ENCODE measurements around the gene UBQLN4.

UBQLN4 gene

GRCh38 chr1:156012051-156012817 is 41.4 kb downstream of the UBQLN4 start:
- no peak for DNase-seq

GRCh38 chr1:156009404-156009803 is 44.2 kb downstream of the UBQLN4 start:
- DNase-seq = no peak

GRCh38 chr1:156006666-156007376 is 46.8 kb downstream of the UBQLN4 start:
- DNase-seq = no peak

GRCh38 chr1:156004843-156005584 is 48.6 kb downstream of the UBQLN4 start:
- DNase-seq = no peak

DNA sequence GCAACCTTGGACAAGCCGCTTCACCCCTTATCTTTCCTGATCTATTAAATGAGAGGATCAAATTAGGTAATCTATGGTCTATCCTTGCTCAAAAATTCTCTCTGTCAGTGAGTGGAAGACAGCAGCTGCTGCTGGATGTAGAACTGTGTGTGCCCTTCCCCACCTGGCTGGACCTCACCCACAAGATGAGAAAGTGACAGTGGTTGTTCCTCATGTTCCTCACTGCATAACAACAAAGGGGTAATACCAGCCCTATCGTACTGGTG is 49.7 kb downstream of the UBQLN4 start:
- DNase-seq = no peak

DNA sequence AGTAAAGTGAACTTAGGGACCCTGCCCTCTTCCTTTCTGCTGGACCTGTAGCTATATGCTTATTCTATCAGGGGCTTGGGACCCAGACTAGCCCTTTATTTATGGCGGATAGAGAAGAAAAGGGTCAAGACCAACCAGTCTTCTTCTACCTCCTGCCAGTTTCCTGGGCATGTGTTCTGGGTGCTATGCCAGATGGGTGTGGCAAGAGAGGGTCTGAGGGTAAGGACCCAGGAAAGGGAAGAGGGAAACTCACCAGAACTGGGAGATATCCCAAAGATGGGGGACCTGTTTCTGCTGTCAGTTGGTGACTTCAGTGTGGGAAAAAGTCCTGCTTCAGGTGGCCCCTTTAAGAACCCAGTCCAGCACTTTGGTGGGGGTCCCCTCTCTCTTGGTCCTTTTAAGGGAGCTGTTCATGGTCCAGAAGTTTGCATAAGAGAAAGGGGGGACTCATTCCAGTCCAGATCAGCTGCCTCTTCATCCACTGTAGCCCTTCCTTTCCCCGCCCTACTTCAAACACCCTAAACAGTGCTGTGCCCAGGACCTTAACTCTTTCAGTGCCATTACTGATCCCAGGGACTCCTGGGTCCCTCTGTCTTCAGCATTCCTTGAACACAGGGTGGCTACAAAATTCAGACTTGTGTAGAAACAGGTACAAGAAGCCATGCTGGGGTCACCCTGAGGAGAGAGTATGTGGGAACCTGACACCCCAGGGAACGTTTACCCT is 51.2 kb downstream of the UBQLN4 start:
- no peak for DNase-seq

- no peak for DNase-seq
Measured at GRCh38 chr1:156001662-156002171, 51.9 kb downstream of the UBQLN4 start.

DNA sequence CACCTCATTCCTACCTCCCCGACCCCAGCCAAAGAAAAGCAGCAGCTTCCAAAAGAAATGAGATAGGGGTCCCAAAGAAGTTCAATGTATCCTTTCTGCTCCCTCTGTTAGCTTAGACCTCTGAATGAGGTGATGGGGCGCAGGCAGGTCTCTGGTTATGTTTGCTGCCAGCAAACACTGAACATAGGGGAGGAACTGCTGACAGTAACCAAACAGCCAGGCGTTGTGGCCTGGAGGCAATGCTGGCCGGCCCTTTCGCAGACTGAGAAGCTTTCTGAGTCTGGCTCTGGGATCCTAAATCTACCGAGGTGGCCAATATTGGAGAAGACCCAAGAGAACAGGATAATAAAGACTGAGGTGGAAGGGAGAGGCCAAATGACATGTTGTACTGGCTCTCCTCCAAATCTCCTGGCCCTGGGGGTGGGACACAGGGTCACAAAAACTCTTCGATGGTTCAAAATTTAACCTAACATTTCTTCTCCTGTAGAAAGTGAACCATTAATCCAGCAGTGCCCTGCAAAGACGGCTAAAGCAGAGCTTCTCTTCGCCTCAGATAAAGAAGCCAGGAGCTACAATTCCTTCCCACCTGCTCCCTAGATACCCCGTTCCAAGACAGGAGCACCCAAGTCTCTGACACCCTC is 52.5 kb downstream of the UBQLN4 start:
- DNase-seq = no peak

GRCh38 chr1:155999964-156000363 is 53.6 kb downstream of the UBQLN4 start:
- DNase-seq = no peak

- DNase-seq = no peak
Measured at GRCh38 chr1:155996166-155996565, 57.4 kb downstream of the UBQLN4 start.

DNA sequence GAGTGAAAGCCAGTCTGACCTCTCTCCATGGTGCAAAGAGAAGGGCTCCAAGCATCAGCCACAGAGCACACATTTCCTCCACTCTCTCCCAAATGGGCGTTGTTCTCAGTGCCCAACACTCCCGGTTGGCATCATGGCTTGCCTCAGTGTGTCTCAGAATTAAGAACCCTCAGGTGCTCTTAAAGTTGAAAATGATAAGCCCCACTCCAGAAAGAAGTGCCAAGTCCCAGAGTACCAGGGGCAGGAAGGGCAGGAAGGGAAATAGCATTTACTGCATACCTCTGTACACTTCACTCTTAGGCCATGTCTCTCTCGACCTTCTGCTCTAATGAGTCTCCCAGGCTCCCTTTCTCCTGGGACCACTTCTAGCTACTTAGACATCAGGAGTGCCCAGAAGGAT is 60.0 kb downstream of the UBQLN4 start:
- no peak for DNase-seq

DNA sequence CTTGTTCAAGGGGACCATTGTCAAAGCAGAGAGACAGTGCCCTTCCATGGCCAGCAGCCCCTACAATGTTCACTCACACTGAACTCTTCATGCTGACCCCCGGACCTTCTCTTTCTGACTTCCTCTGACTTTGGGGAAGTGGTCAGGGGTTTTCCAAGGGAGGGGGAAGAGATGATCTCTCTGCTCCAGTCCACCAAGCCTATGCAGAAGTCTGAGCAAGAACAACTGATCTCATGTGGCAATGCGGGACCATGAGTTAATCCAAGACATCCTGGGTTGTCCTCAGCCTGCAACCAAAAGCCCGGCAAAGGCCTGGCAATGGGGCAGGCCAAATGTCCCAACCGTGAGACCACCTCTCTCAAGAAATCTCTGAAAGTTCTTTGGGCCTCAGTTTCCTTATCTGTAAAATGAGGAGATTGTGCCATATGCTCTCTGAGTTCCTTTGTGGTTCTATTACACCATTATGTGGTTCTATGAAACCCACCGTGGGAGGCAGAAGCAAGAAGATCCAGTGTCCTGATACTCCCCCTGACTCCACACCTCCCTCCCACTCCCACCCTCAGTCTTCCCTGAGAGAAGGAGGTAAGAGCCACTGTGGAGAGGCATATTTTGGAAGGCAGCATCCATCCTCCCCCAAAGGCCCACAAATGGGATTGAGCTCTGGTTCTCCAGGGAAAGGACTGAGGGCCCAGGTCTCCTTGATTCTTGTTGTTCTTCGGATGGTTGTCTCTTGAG is 63.4 kb downstream of the UBQLN4 start:
- DNase-seq = no peak

- DNase-seq = peak; percentile 71
Measured at GRCh38 chr1:155989242-155990004, 64.2 kb downstream of the UBQLN4 start.

Measured in right kidney (tissue), 1 donor.